ELF-1 (cell line): Measurements from ENCODE around the gene PEF1.

ENCODE experiments used
- DNase-seq: peaks from one replicate; pipeline ENCODE4 v3.0.0-alpha.2; 2016; ENCODE audit warnings: low read depth, low spot score

Gene PEF1

DNA sequence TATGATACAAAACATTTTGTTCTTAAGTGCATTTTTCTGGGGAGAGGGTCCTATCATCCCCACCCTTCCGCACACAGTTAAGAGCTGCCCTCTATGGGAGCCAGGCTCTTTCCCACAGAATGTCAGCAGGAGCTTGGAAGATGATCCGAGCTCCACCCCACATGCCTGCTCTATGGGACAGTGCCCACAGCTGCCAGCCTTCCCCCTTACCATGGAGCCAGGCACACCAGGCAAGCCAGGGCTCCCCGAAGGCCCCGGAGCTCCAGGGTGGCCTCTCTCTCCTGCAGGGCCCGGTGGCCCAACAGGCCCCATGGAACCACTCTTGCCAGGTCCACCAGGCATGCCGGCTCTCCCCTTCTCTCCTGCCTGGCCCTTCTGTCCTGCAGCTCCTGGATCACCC is 10.4 kb upstream of the PEF1 start:
- no peak for DNase-seq

- DNase-seq = no peak
These were observed 9.7 kb upstream of the PEF1 start for GRCh38 chr1:31654474-31654776.

- no peak for DNase-seq
These were observed 9.2 kb upstream of the PEF1 start for GRCh38 chr1:31653717-31654473.

DNA sequence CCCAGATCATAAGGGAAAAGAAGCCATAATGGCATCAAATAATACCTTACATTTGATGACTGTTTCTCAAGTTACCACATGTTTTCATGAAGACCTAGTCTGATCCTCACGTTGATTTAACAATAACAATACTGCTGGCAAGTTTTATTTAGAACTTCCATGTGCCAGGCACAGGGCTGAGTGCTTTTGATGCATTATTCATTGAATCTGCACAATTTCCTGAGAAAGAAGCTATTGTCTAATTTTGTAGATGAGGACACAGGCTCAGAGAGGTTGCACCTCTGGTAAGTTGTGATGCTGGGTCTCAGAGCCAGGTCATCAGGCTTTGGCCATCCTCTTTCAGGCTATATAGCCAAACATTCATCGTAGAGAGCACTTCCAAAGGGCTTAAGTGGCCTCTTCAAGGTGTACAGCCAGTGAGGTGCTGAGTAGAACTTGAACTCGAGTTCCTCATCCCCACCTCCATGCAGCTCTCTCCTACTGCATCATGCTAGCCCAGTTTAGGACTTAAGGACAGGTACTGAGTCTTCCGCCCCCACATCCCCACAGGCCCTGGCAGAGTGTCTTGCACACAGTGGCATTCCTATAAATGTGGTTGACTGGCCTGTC is 8.3 kb upstream of the PEF1 start:
- no peak for DNase-seq

DNA sequence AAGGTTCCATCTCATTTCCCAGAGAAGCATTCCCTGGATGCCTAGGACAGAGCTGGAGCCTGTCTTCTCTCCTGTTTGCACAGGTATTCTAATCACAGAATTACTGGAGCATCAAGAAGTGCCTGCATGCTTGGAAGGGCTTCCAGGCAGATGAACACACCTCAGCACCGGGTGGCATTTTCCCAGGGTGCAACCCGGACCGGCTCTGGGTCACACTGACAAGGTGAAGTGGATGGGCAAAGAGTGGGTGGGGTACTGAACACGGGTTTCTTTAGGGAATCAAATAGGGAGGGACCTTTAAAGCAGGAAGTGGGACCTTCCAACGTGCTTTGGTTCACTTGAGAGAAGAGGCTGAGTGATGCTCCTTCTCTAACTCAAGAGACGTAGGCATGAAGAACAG is 7.1 kb upstream of the PEF1 start:
- no peak for DNase-seq

DNA sequence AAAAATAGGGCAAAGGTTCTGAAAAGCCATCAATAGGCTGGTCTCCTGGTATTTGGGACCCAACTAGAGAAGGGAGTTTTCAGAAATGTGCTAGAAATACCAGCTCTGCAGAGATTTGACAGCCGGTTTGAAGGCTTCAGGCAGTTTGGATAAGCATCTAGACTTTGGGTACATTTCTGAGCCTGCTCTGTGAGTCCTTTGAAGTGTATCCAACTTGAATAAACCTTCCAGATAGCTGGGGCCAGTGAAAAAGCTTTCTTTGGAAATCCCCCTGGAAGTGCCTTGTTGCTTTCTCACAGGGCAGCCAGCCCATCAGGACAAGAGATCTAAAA is 6.4 kb upstream of the PEF1 start:
- peak; percentile 66 for DNase-seq

DNA sequence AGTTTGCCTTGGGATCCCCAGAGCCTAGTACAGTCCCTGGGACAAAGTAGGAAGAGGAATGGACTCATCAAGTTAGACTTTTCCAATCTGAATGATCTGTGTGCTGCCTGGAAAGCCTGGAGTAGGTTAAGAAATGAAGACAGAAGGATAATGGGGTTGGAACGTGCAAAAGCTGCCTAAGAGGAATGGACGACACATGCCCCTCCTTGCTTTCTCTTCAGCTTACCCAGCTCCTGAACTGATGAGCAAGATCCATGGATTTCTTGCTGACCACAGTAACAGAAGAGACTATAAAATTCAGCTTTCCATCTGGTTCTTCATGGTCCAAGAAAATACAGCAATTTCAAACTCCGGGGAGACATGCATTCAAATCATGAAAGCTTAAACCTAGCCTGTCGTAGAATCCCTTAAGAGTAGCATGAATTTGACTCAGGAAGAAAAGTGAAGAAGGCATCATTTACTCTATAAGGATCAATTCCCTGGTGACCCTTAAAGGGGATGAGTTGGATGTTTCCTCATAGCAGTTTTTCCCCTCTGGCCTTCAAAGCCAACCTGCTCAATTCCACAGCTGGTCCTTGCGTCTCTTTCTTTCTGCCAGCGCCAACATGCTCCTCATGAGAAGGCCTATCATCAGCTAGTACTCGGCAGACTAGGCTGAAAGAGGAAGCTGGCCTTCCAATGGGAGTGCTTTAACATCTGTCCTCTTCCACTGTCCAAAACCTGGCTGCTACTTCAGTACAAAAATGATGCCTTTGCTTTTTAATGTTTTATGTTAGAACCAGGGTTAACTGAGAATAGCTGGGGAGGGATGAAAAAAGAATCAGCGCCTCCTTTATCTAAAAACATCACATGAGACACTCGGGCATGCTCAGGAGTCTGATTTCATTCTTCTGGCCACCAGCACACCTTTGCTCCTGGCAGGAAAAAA is 5.7 kb upstream of the PEF1 start:
- DNase-seq = no peak

DNA sequence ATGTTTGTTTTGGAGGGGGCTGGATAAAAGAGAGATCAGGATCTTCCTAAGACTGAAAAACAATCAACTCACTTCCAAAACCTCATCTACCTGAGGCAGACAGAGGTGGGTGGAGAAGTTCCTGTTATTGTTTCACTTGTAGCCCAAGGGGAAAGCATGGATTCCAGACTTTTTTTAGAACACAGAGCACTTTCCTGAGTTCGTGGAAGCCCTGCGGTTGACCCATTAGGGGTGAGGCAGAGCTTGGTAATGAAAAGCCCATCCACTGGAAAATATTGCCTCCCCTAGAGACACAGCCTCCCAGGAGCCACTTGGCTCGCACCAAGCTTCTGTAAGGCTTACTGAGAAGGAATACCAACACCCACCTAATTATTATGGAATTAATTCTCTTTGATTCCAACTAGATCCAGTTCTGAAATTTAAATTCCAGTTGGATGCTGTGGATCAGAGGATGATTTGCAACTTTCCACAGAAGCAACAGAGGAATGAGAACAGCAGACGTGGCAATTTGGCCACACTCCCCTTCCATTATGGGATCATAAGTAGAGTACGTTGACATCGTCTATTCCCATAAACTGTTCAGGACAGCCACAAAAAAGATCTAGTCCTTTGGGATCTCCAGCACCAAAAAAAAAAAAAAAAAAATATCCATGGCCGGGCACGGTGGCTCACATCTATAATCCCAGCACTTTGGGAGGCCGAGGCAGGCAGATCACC is 4.1 kb upstream of the PEF1 start:
- DNase-seq = peak; percentile 22

DNA sequence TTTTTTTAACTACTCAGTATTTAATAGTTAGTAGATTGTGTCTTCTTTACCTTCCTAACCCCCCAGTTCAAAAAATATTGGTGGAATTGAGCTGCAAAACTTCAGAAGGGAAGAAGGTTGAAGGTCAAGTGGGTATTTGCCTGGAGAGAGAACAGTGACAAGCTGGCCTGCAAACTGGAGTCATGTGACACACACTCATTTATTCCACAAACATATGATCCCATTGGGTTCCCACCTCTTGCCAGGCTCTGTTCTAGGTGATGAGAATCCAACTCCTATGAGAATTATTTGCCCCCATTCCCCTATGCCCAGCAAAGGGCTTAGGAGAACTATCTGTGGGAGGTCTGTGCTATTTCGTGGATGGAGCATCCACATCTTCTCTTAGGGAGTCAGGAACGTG is 3.5 kb upstream of the PEF1 start:
- DNase-seq = no peak

DNA sequence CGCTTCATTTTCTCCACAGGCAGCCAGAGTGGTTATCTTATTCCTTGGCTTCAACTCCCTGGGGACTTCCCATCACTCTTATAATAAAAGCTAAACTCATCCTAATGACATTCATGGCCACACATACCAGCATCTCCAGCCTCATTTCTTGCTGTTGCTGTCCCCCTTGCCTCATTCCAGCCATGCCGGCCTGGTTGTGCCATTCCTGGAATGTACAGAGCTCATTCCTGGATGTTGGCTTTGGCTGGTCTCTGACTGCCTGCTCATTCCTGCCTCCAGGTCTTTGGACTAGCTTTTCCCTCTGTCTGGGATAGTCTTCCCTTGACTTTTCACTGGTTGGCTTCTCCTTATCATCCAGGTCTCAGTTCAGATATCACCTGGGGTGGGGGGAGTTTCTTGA is 2.4 kb upstream of the PEF1 start:
- peak; percentile 29 for DNase-seq

DNA sequence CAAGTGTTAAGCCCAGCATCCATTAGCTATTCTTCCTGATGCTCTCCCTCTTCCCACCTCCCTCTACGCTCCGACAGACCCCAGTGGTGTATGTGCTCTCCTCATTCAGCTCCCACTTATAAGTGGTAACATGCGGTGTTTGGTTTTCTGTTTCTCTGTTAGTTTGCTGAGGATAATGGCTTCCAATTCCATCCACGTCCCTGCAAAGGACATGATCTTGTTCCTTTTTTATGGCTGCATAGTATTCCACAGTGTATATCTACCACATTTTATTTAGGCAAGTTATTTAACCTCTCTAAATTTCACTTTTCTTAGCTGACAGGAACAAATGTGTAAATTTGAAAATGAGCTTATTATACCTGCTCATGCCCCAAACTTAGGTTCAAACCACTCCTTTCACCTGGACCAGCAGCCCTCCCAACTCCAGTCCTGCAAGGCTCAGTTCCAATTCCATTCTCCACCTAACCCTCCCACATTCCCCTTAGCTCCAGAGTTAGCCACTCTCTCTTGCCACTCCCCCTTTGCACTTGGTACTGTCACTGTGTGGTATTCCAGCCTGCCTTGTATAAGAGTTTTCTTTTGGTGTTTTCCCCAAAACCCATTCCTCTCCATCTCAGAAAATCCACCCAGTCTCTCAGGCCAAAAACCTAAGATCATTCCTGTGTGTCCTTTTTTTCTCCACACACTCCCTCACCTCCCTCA is 1.7 kb upstream of the PEF1 start:
- DNase-seq = no peak

DNA sequence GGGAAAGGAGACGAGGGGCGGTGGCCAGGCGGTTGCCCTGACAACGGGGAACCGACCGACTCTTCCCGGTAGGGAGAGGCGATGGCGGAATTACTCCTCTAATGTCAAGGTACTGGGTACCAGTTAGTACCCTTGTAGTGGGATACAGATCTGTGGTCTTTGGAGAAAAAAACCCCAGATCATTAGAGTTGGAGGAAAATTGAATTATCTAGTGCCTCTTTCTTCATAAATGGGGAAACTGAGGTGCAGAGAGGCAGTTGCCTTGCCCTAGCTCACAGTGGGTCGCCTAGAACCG is 545 bp upstream of the PEF1 start:
- DNase-seq = no peak

GRCh38 chr1:31643976-31644559 is 608 bp downstream of the PEF1 start:
- DNase-seq = no peak

DNA sequence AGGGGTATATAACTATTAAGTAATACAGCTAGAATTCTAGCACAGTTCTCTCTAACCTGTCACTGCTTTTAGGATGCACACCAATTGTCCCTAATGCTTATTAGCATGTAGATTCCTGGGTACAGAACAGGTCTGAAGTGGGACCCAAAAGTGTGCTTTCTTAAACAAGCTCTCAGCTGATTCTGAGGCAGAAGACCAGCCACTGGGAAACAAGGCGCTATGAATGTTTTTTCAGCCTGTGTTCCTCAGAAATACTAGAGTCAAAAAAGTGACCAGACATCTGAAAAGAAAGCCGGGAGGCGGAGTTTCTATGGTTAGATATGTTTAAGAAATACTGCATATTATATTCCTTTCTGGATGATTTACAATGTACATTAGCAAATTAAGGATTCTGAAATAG is 1.8 kb downstream of the PEF1 start:
- DNase-seq = no peak

DNA sequence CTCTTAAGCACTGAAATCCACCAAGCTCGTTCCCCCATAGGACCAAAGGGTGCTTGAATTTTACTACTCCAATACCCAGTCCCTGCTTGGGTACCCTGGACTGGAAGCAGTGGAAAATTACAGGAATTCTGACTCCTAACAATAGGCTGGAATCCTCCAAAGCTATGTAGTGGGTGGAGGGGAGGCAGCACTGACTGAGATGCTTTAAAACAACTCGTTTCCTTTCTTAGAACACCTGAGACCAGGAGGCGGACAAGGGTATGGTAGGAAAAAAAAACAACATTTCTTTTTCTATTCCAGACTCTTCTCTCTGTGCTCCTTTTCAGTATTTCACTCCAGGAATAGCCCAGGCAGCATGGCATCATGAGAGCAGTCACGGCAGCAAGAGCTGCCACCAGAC is 2.3 kb downstream of the PEF1 start:
- no peak for DNase-seq

DNA sequence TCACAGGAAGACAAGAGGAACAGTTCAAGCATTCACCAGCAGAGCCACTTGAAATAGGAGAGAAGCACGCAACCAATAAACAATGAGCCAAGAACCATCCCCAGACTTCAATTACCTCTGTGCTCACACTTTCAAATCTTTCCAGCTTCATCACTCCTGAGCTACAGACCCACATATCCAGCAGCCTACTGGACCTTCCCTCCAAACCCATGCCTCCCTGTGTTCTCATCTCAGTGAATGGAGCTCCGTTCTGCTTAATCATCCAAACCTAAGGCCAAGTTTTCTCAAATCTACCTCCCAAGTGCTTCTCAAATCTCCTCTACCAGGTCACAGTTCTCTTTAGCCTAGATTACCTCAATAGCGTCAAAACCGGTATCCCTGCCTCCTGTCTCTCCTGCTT is 3.7 kb downstream of the PEF1 start:
- no peak for DNase-seq

GRCh38 chr1:31640179-31640578 is 4.5 kb downstream of the PEF1 start:
- DNase-seq = no peak

DNA sequence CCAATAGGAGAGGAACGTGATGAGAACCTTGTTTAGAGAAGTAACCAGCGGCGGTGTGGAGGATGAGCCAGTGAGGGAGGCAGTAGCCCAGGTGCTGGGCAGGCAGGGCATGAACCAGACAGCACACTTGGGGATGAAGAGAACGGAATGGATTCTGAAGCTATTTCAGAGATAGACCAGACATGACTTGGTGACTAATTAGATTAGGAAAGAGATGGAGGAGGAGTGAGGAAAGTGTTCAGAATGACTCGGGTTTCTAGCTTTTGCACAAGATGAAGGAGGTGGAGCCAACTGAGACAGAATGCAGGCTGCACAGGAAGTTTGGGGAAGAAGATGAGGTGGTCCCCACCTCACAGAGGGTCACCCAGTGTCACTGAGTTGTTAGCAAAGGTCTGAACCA is 5.1 kb downstream of the PEF1 start:
- no peak for DNase-seq

DNA sequence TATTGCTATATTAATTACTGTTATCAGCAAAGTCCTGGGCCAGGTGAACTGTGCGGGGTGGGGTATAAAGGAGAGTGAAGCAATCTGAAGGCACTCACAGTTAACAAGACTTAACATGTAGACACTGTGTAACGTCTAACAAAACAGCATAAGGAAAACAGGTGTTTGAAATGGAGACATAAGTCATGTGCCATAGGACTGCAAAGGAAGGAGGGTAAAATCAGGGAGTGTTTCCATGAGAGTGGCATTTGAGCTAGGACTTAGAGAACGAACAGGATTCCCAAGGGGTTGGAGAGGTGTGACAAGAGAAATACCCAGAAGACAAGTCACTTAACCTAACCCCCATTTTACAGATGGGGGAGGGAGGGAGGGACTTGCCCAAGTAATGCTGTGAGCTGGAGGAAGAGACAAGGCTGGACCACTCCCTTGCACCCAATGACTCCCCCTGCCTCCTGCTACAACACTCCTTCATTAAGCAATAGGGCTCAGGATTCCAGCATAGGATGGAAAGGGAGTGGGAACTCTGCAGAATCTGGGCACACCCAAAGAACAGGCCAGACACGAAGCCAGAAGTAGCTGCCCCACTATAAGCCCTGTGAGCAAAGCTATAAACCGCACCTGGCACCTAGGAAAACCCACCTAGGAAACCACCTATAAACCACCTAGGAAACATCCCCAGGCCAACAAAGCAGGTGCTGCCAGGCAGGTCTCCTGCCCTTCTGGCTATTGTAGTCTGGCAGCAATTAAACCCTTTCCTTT is 6.6 kb downstream of the PEF1 start:
- DNase-seq = no peak

- peak; percentile 64 for DNase-seq
These were observed 11.6 kb downstream of the PEF1 start for GRCh38 chr1:31633117-31633516.

- DNase-seq = no peak
These were observed 12.0 kb downstream of the PEF1 start for GRCh38 chr1:31632649-31633048.
